ENCODE measurements around the gene CBR3.

CBR3 gene

DNA sequence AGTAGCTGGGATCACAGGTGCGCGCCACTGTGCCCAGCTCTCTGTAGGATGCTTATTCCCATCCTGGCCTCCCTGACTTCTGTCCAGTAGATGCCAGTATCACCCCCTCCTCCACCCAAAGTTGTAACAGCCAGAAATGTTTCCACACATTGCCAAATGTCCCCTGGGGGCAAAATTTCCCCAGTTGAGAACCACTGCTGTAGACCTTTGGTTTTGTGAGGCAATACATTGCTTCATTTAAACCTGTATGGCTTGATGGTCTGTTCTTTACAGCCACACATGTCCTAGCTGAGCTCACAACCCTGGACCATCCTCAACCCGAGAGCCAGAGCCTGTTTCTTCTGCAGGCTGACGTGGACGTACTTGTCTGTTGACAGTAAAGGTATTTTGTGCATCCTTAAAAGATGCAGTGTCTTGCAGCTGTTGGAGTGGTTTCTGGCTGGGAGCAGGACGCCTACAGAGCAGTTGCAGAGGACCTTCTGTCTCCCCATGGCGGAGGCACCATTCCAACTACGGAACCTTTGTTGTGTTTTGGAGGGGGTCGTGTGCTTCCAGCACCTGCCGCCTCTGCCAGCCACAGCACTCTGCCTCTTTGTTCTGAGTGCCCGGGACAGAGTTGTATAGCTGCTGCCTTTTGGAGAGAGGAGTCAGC, 48.4 kb downstream of the CBR3 start:
- DNase-seq (ENCODE audit: low read depth, low spot score) = no peak

- DNase-seq (ENCODE audit: low read depth, low spot score) = no peak
Measured at GRCh38 chr21:36184545-36184944, 49.7 kb downstream of the CBR3 start.

DNA sequence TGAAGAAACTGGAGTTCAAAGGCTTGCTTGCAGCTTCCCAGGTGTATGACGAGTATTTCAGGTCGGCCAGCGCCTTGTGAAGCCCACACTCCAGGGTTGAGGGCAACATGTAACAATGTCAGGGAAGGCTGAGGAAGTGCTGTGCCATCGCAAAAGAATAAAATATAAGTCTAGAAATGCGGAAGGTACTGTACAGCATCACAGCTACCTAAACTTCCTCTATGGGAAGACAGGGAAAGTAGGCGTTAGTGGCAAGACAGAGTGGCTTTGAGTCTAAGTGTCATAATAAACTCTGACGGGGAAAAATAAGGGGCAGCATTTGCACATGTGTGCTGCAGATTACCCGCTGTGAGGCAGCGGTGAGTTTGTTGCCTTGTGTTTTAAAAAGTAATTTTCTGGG, 50.6 kb downstream of the CBR3 start:
- DNase-seq (ENCODE audit: low read depth, low spot score) = no peak

- no peak for DNase-seq (ENCODE audit: low read depth, low spot score)
Measured at GRCh38 chr21:36186081-36186480, 51.2 kb downstream of the CBR3 start.

- no peak for DNase-seq (ENCODE audit: low read depth, low spot score)
Measured at GRCh38 chr21:36186506-36187399, 51.9 kb downstream of the CBR3 start.

DNA sequence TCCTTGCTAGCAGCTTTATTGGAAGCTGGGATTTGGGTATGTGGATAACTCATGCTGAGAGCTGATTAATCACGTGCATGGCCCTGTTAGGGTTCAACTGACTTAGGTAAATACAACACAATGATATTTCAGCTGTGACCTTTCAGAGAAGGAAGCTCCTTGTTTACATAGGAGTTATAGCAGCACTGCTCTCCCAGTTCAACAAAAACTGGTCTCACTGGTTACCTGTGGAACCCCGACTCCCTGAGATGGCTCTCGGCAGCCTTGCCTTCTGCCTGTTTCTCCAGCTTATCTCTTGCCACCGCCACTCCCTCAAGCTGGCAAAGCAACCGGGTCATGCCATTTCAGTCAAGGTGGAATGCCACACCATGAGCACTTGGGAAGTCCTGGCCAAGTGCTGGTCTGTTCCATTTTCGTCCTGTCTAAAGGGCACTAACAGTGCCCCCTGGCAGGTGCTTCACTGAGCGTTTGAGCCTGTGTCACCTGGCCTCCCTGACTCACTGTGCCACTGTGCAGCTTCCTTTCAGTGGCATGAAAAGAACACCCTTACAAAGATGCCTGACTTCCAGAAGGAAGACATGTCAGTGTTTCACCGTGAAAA, 53.3 kb downstream of the CBR3 start:
- no peak for DNase-seq (ENCODE audit: low read depth, low spot score)

DNA sequence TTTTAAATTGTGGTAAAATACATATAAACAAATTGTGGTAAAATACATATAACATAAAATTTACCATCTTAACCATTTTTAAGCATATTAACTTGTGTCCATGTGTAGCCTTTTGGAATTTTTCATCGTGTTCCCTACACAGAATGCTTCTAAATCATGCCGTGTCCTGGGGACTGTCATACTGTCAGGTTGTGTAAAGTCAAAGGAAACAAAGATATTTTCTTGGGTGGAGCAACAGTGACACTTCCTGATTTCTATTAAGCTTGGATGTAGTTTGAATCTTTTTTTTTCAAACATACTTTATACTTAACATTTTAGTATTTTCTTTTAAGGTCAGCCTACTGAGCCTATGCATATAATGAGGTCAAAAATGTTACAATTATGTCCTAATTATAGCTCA, 54.1 kb downstream of the CBR3 start:
- no peak for DNase-seq (ENCODE audit: low read depth, low spot score)

GRCh38 chr21:36190736-36191135, 55.9 kb downstream of the CBR3 start:
- DNase-seq (ENCODE audit: low read depth, low spot score) = no peak

DNA sequence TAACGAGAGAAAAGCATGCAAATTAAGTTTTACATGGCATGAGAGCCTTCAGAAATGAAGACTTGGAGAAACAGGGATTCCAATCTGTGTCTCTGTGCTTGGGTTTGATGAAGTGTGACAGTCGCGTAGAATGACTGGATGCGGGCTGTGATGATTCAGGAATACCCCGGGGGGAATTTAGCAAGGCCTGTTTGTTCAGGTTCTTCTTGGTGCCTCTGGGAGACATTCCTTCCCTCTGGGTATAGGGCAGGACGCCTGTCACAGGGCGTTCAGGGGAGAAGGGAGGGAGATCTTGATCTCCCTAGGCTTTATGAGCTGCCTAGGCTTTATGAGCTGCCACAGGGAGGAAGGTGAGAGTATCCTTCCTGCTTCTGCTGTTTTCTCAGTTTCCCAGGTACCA, 58.3 kb downstream of the CBR3 start:
- DNase-seq (ENCODE audit: low read depth, low spot score) = no peak

- DNase-seq (ENCODE audit: low read depth, low spot score) = no peak
Measured at GRCh38 chr21:36194024-36194423, 59.1 kb downstream of the CBR3 start.

GRCh38 chr21:36195613-36196012, 60.7 kb downstream of the CBR3 start:
- DNase-seq (ENCODE audit: low read depth, low spot score) = no peak
